WTC11 (cell line): ENCODE results near the gene HECW1. TPM values are rescaled to one million over a fixed set of nuclear protein-coding genes. Genes with fewer than 3 reads are reported as not detected.
A peak's percentile ranks its signal among the peaks of the same experiment; 100 is the strongest.

ENCODE experiments used
- ATAC-seq: fragments of 200-7000 bp; cut with Tn5 transposase; 2 replicates; pipeline ENCODE4 v1.10.0; 2021; ENCODE audit warnings: mild to moderate bottlenecking, moderate library complexity
- CTCF ChIA-PET: fragments of 300-600 bp; sonication (Branson Sonifier 250); formaldehyde crosslinking; loops from one replicate; lab custom pipeline; 2021; ENCODE audit warnings: antibody characterized with exemption; lab: Charles Lee
- POLR2A ChIA-PET: fragments of 350-600 bp; sonication (Branson Sonifier 250); formaldehyde crosslinking; loops from one replicate; lab custom pipeline; 2021; ENCODE audit warnings: antibody characterized with exemption; lab: Charles Lee
- DNase-seq: peaks from one replicate; pipeline ENCODE4 v3.0.0; 2021; ENCODE audit warnings: low spot score
- H3K27ac Mint-ChIP-seq: 2 replicates; pipeline ENCODE4 v1.8.0; 2021; ENCODE audit warnings: mixed read lengths
- H3K27me3 Mint-ChIP-seq: 2 replicates; pipeline ENCODE4 v1.8.0; 2021; ENCODE audit warnings: low read depth, mild to moderate bottlenecking, moderate library complexity, mixed read lengths
- H3K36me3 Mint-ChIP-seq: 2 replicates; pipeline ENCODE4 v1.8.0; 2021; ENCODE audit warnings: mixed read lengths
- H3K4me1 Mint-ChIP-seq: 2 replicates; pipeline ENCODE4 v1.8.0; 2022; ENCODE audit warnings: mixed read lengths
- H3K4me3 Mint-ChIP-seq: 2 replicates; pipeline ENCODE4 v1.8.0; 2021; ENCODE audit warnings: mild to moderate bottlenecking, moderate library complexity, mixed read lengths
- H3K9me3 Mint-ChIP-seq: 2 replicates; pipeline ENCODE4 v1.8.0; 2021; ENCODE audit warnings: mixed read lengths
- AFF4 ChIP-seq: sonication (generic); formaldehyde crosslinking; IDR thresholded peaks from 2 replicates; pipeline ENCODE4 v1.8.1; 2023; ENCODE audit warnings: mild to moderate bottlenecking, missing genetic modification reagents, borderline replicate concordance
- ATF1 ChIP-seq: sonication (generic); formaldehyde crosslinking; IDR thresholded peaks from 2 replicates; pipeline ENCODE4 v1.8.1; 2023; ENCODE audit warnings: mild to moderate bottlenecking, moderate library complexity, missing genetic modification reagents
- ATF6 ChIP-seq: sonication (generic); formaldehyde crosslinking; IDR thresholded peaks from 2 replicates; pipeline ENCODE4 v1.8.1; 2023; ENCODE audit warnings: mild to moderate bottlenecking, missing genetic modification reagents
- ERG ChIP-seq: fragments of 250-450 bp; sonication (Bioruptor Pico); IDR thresholded peaks from 2 replicates; pipeline ENCODE4 v1.8.0; 2021; ENCODE audit warnings: mild to moderate bottlenecking
- ETV6 ChIP-seq: sonication (generic); formaldehyde crosslinking; IDR thresholded peaks from 2 replicates; pipeline ENCODE4 v1.8.1; 2022; ENCODE audit warnings: mild to moderate bottlenecking, missing genetic modification reagents
- FOXJ3 ChIP-seq: sonication (generic); formaldehyde crosslinking; IDR thresholded peaks from 2 replicates; pipeline ENCODE4 v1.9.0; 2021; ENCODE audit warnings: missing genetic modification reagents, mild to moderate bottlenecking, borderline replicate concordance
- MLX ChIP-seq: sonication (generic); formaldehyde crosslinking; IDR thresholded peaks from 2 replicates; pipeline ENCODE4 v1.8.1; 2023; ENCODE audit warnings: mild to moderate bottlenecking, missing genetic modification reagents, moderate library complexity
- NR3C1 ChIP-seq: sonication (generic); formaldehyde crosslinking; conservative IDR thresholded peaks from 2 replicates; pipeline ENCODE4 v1.8.1; 2023; ENCODE audit warnings: low read depth, mild to moderate bottlenecking, missing genetic modification reagents
- ZNF232 ChIP-seq: sonication (generic); formaldehyde crosslinking; IDR thresholded peaks from 2 replicates; pipeline ENCODE4 v1.8.0; 2022; ENCODE audit warnings: mild to moderate bottlenecking, missing genetic modification reagents
- ZNF281 ChIP-seq: sonication (generic); formaldehyde crosslinking; IDR thresholded peaks from 2 replicates; pipeline ENCODE4 v1.8.0; 2023; ENCODE audit warnings: mild to moderate bottlenecking, missing genetic modification reagents
- ZNF416 ChIP-seq: fragments of 250-450 bp; sonication (Bioruptor Pico); IDR thresholded peaks from 2 replicates; pipeline ENCODE4 v1.9.0; 2021; ENCODE audit warnings: mild to moderate bottlenecking, inconsistent platforms
- ZNF532 ChIP-seq: fragments of 250-450 bp; sonication (Bioruptor Pico); IDR thresholded peaks from 2 replicates; pipeline ENCODE4 v1.9.0; 2021; ENCODE audit warnings: mild to moderate bottlenecking, borderline replicate concordance
- total RNA-seq: library from RNA; stranded (reverse); gene quantifications from 3 replicates; pipeline ENCODE4 v1.2.3, GENCODE V29; 2021

Gene HECW1
- total RNA-seq, 1 experiment from 2014 or later: 6.1 TPM

GRCh38 chr7:43465581-43466554 is 353.4 kb downstream of the HECW1 start:
- POLR2A ChIA-PET: no interaction called here
- no peak for TF ChIP-seq ZNF416
- TF ChIP-seq AFF4 (CRISPR knock-in tag): no peak
- TF ChIP-seq NR3C1: no peak
- TF ChIP-seq ZNF232 (CRISPR knock-in tag): no peak
- TF ChIP-seq FOXJ3: no peak
- no peak for TF ChIP-seq ETV6
- TF ChIP-seq MLX (CRISPR knock-in tag): no peak
- no peak for TF ChIP-seq ERG (CRISPR knock-in tag)
- no peak for TF ChIP-seq ZNF532 (CRISPR knock-in tag)
- no peak for TF ChIP-seq ATF6
- TF ChIP-seq ZNF281 (CRISPR knock-in tag): no peak
- no peak for TF ChIP-seq ATF1 (CRISPR knock-in tag)
- H3K4me1 Mint-ChIP-seq: peaks cover 34% of the 10 kb centered on the region
- DNase-seq: no peak
- no peak for ATAC-seq
- no peak overlapping the region for H3K4me3 Mint-ChIP-seq
- CTCF ChIA-PET: interaction anchor here (1.0 to 1.4 kb wide), 2 partner anchors 11 to 117 kb away, joined by 3 to 8 read pairs; partner anchors contain the start of gene STK17A
- H3K27ac Mint-ChIP-seq: peak overlapping the region; percentile 28; the same call in 1 of the 2 replicates
- no peaks in the 10 kb centered on the region for H3K36me3 Mint-ChIP-seq
- H3K27me3 Mint-ChIP-seq: no peaks in the 10 kb centered on the region
- H3K9me3 Mint-ChIP-seq: no peaks in the 10 kb centered on the region
